B cell (primary cell): Measurements from ENCODE around the gene TMEM154.

Experiments
- EZH2 ChIP-seq: IDR thresholded peaks from 2 replicates; pipeline ENCODE4 v1.6.1; 2012; ENCODE audit warnings: borderline replicate concordance, low read depth, mild to moderate bottlenecking, moderate library complexity, low read length; ENCODE audit not compliant: insufficient read depth, poor library complexity, severe bottlenecking
- TF ChIP-seq, protein P1 (sequence below): fragments of 200-600 bp; IDR thresholded peaks from one replicate; pipeline ENCODE4 v1.8.0; 2022; ENCODE audit warnings: antibody characterized with exemption, mild to moderate bottlenecking

DNA sequence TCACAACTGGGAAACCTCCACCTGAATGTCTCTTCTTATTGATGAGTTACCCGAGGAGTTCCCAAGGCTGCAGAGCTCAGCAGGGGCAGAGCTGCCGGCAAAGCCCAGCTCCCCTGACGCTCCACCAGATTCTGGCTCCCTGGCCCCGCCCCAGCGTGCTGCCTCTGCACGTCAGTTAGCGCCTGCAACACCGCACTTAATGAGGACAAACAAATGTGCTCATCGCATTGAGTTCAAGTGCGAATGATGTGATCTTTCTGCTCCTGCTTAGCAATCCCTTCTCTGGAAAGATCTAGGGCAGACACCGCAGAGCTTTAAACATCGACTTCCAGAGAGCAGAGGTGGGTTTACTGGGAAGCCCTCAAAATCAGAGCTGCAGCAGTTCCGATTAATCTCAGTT lies 88.4 kb downstream of the TMEM154 start:
- TF ChIP-seq, protein P1, sequence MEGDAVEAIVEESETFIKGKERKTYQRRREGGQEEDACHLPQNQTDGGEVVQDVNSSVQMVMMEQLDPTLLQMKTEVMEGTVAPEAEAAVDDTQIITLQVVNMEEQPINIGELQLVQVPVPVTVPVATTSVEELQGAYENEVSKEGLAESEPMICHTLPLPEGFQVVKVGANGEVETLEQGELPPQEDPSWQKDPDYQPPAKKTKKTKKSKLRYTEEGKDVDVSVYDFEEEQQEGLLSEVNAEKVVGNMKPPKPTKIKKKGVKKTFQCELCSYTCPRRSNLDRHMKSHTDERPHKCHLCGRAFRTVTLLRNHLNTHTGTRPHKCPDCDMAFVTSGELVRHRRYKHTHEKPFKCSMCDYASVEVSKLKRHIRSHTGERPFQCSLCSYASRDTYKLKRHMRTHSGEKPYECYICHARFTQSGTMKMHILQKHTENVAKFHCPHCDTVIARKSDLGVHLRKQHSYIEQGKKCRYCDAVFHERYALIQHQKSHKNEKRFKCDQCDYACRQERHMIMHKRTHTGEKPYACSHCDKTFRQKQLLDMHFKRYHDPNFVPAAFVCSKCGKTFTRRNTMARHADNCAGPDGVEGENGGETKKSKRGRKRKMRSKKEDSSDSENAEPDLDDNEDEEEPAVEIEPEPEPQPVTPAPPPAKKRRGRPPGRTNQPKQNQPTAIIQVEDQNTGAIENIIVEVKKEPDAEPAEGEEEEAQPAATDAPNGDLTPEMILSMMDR = no peak
- TF ChIP-seq EZH2 = no peak
